ENCODE results near the gene HOXA6. TPM values are rescaled to one million over a fixed set of nuclear protein-coding genes. Genes with fewer than 3 reads are reported as not detected.
A peak's percentile ranks its signal among the peaks of the same experiment; 100 is the strongest.

Gene HOXA6
- total RNA-seq, 1 experiment from 2014 or later = 12.4 TPM

DNA sequence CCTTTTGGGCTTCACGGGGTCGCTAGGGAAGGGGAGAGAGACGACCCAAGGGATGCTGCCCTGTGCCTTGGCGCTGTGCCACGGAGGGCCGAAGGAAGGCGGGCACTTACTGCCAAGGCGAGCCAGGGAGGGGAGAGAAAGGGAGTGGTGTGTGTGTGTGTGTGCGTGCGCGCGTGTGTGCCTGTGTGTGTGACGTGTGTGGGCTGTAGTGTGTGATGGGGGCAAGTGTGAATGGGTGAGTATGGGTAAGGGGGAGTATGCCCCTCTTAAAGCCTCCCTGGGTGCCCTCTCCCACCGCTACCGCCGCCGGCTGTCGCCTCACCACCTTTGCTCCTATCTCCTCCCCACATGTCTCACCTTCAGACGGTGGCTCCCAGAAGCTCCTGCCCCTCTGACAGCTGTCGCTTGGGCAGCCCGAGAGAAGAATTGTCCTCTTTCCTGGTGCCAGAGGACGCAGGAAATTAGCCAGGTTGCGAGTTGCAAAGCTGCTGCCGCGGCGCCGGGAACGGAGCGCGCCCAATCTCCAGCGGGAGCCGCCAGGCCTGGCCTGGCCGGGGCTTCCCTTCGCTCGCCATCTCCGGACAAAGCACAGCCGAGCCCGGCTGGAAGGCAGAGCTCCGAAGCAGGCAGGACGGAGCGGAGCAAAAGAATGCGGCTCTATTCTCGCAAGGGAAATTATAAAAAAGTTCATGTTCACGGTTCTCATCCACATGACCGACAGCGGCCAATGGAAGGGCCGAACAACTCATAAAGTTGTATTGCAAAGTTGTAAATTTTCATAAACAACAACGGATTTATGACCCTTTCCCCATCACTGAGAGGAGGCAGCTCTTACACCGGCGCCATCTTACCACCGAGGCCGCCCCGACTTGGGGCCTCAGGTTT lies 4.6 kb upstream of the HOXA6 start, which contains the start of gene HOXA3:
Gene HOXA3 (minus strand): TSS at position 653 of the 885 bp plus-strand sequence. CDS start 41,943 bp downstream, outside the sequence.
- intact Hi-C loops (cut with micrococcal nuclease; ENCODE audit: unreplicated experiment) = loop anchor here (5.0 kb wide), 1 partner anchor 1260 kb away; no protein-coding TSS in a partner anchor

GRCh38 chr7:27151341-27151930 lies 3.9 kb upstream of the HOXA6 start:
- peak; percentile 50 for DNase-seq
- TF ChIP-seq CTCF (IDR thresholded peaks at IDR 0.05; ENCODE audit: unreplicated experiment) = no peak
- H3K36me3 Mint-ChIP-seq (ENCODE audit: insufficient read depth, unreplicated experiment) = peaks cover 37% of the 10 kb centered on the region
- H3K27me3 Mint-ChIP-seq (ENCODE audit: unreplicated experiment) = peaks cover 36% of the 10 kb centered on the region
- CTCF ChIA-PET = interaction anchor here (1.1 to 2.4 kb wide), 10 partner anchors 8 to 782 kb away, joined by 3 to 21 read pairs (median 5); partner anchors contain the start of genes HOXA10 and SKAP2
- peak overlapping the region; percentile 76 for H3K4me3 Mint-ChIP-seq (ENCODE audit: low read depth, unreplicated experiment)
- peaks cover 11% of the 10 kb centered on the region for H3K4me1 Mint-ChIP-seq (ENCODE audit: low read depth, unreplicated experiment)
- intact Hi-C loops (cut with micrococcal nuclease; ENCODE audit: unreplicated experiment) = loop anchor here (5.0 kb wide), 1 partner anchor 1259 kb away; no protein-coding TSS in a partner anchor
- no TSS peak for BruUV-seq (replicated peaks)
- H3K27ac Mint-ChIP-seq (ENCODE audit: unreplicated experiment) = peak overlapping the region; percentile 73
- H3K9me3 Mint-ChIP-seq (ENCODE audit: low read depth, unreplicated experiment) = no peaks in the 10 kb centered on the region

More for the DNA sequence above, 4.6 kb upstream of the HOXA6 start, which contains the start of gene HOXA3:
- no TSS peak for BruUV-seq (replicated peaks)
- Mint-ChIP-seq H3K4me3 (ENCODE audit: low read depth, unreplicated experiment) (peak within 1 kb of the TSS; percentile 76), H3K27me3 (ENCODE audit: unreplicated experiment) (peaks cover 36% of the 10 kb centered on the region), H3K9me3 (ENCODE audit: low read depth, unreplicated experiment) (no peaks in the 10 kb centered on the region), H3K4me1 (ENCODE audit: low read depth, unreplicated experiment) (peaks cover 11% of the 10 kb centered on the region), H3K36me3 (ENCODE audit: insufficient read depth, unreplicated experiment) (peaks cover 37% of the 10 kb centered on the region), H3K27ac (ENCODE audit: unreplicated experiment) (peak within 1 kb of the TSS; percentile 73)
- no peak for DNase-seq
- no peak for TF ChIP-seq CTCF (IDR thresholded peaks at IDR 0.05; ENCODE audit: unreplicated experiment)
- CTCF ChIA-PET = interaction anchor here (0.8 to 2.4 kb wide), 3 partner anchors 9 to 53 kb away, joined by 3 to 8 read pairs (median 5); partner anchors contain the start of gene HOXA10

DNA sequence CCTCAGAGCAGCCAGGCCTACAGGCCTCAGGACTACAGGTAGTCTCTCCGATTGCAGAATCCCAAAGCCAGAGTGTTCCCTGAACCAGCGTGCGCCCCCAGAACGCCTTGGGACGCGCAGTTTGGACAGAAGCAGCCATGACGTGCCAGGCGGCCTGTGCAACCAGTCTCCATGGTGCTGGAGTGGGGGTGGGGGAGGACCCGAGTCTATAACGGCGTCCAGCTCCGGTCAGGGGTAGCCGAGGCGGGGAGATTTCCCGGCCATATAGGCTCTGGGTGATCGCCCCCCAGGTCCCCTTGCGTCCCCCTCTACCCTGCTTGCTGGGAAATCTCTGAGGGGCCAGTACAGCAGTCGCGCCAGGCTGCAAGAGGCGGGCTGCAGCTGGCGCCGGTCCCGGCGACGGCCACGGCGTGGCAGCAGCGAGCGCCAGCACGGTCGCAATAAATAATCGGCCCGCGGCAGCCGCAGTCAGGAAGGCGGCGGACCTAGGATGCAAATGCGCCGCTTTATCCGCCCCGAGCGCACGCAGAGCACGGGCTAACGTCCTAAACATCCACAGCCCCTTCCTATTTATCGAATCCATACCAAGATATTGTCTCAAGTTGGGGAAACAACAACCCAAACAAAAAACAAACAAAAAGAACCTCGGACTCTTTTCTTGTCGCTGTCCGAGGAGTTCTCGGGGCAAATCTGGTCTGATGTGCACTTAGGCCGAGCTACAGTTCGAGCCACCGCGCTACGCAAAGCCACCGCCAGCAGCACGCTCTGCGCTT lies 3.2 kb upstream of the HOXA6 start:
- CTCF ChIA-PET = interaction anchor here (0.7 to 2.4 kb wide), 13 partner anchors 9 to 1208 kb away, joined by 3 to 21 read pairs (median 5); partner anchors contain the start of genes HOXA10 and SKAP2
- TF ChIP-seq CTCF (IDR thresholded peaks at IDR 0.05; ENCODE audit: unreplicated experiment) = peak; percentile 96
- H3K36me3 Mint-ChIP-seq (ENCODE audit: insufficient read depth, unreplicated experiment) = peaks cover 37% of the 10 kb centered on the region
- peak; percentile 91 for DNase-seq
- peak overlapping the region; percentile 73 for H3K27ac Mint-ChIP-seq (ENCODE audit: unreplicated experiment)
- no TSS peak for BruUV-seq (replicated peaks)
- no peaks in the 10 kb centered on the region for H3K9me3 Mint-ChIP-seq (ENCODE audit: low read depth, unreplicated experiment)
- peaks cover 11% of the 10 kb centered on the region for H3K4me1 Mint-ChIP-seq (ENCODE audit: low read depth, unreplicated experiment)
- H3K27me3 Mint-ChIP-seq (ENCODE audit: unreplicated experiment) = peaks cover 36% of the 10 kb centered on the region
- intact Hi-C loops (cut with micrococcal nuclease; ENCODE audit: unreplicated experiment) = loop anchor here (5.0 kb wide), 1 partner anchor 1258 kb away; no protein-coding TSS in a partner anchor
- peak overlapping the region; percentile 76 for H3K4me3 Mint-ChIP-seq (ENCODE audit: low read depth, unreplicated experiment)
